Measurements from ENCODE around the gene SLC27A5.

DNA sequence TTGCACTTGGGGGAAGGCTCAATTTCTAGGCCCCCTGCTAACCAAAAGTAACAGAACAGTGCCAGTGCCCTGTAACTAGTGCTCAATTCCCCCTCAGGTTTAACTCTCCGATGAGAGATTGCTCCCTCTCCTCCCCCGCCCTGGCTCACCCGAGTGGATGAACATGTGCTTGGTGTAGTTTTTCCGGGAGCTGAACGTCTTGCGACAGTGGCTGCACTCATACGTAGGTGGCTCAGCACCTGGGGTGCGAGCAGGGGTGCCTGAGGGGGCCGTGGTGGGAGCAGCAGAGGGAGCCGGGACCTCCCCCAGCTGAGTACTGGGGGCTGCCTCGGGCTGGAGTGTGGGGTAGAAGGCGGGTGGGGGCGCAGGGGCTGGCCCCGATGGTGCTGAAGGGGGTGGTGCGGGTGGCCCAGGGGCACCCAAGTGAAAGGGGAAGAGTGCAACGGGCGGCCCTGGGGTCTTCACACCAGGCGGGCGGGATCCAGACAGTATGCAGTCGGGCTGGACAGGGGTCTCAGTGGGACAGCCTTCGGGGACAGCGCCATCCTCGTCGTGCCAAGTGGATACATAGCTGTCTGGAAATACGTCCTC, 4.5 kb upstream of the SLC27A5 start:
- TF ChIP-seq, protein P1, sequence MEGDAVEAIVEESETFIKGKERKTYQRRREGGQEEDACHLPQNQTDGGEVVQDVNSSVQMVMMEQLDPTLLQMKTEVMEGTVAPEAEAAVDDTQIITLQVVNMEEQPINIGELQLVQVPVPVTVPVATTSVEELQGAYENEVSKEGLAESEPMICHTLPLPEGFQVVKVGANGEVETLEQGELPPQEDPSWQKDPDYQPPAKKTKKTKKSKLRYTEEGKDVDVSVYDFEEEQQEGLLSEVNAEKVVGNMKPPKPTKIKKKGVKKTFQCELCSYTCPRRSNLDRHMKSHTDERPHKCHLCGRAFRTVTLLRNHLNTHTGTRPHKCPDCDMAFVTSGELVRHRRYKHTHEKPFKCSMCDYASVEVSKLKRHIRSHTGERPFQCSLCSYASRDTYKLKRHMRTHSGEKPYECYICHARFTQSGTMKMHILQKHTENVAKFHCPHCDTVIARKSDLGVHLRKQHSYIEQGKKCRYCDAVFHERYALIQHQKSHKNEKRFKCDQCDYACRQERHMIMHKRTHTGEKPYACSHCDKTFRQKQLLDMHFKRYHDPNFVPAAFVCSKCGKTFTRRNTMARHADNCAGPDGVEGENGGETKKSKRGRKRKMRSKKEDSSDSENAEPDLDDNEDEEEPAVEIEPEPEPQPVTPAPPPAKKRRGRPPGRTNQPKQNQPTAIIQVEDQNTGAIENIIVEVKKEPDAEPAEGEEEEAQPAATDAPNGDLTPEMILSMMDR (IDR thresholded peaks at IDR 0.05; ENCODE audit: poor library complexity) = no peak
- TF ChIP-seq EZH2 (IDR thresholded peaks at IDR 0.05; ENCODE audit: borderline replicate concordance) = no peak

Data from hepatocyte (in vitro differentiated cells).